Measurements from ENCODE around the gene MDFI.

Gene MDFI

GRCh38 chr6:41667195-41667594, 28.9 kb downstream of the MDFI start:
- no peak for DNase-seq (ENCODE audit: low read depth in 1 of 2, low spot score in 1 of 2)
- no peak overlapping the region for H3K4me3 ChIP-seq (replicated peaks; ENCODE audit: insufficient read depth, low read length)
- H3K27ac ChIP-seq (replicated peaks): no peak overlapping the region
- TF ChIP-seq POLR2AphosphoS5 (IDR thresholded peaks at IDR 0.05; ENCODE audit: low read depth): no peak
- no peak for TF ChIP-seq CTCF (IDR thresholded peaks at IDR 0.05; ENCODE audit: insufficient read depth, low read length)
- no peak for TF ChIP-seq GABPA (IDR thresholded peaks at IDR 0.05; ENCODE audit: low read depth)
- no peak for TF ChIP-seq SPI1 (IDR thresholded peaks at IDR 0.05; ENCODE audit: borderline replicate concordance, low read depth)
- no peak for TF ChIP-seq REST (IDR thresholded peaks at IDR 0.05; ENCODE audit: insufficient replicate concordance, low read depth)
- peaks cover 2% of the 10 kb centered on the region for H3K27me3 ChIP-seq (ENCODE audit: insufficient read depth, poor library complexity, severe bottlenecking)

- Histone ChIP-seq H3K27me3 (ENCODE audit: insufficient read depth, poor library complexity, severe bottlenecking) (peaks cover 2% of the 10 kb centered on the region), H3K27ac (replicated peaks) (no peak overlapping the region), H3K4me3 (replicated peaks; ENCODE audit: insufficient read depth, low read length) (no peak overlapping the region)
- DNase-seq (ENCODE audit: low read depth in 1 of 2, low spot score in 1 of 2): no peak
- TF ChIP-seq POLR2AphosphoS5 (IDR thresholded peaks at IDR 0.05; ENCODE audit: low read depth): no peak
- no peak for TF ChIP-seq GABPA (IDR thresholded peaks at IDR 0.05; ENCODE audit: low read depth)
- no peak for TF ChIP-seq SPI1 (IDR thresholded peaks at IDR 0.05; ENCODE audit: borderline replicate concordance, low read depth)
- TF ChIP-seq CTCF (IDR thresholded peaks at IDR 0.05; ENCODE audit: insufficient read depth, low read length): no peak
- no peak for TF ChIP-seq REST (IDR thresholded peaks at IDR 0.05; ENCODE audit: insufficient replicate concordance, low read depth)
Observed at GRCh38 chr6:41668968-41669367, 30.7 kb downstream of the MDFI start.

- TF ChIP-seq GABPA (IDR thresholded peaks at IDR 0.05; ENCODE audit: low read depth): no peak
- no peak overlapping the region for H3K4me3 ChIP-seq (replicated peaks; ENCODE audit: insufficient read depth, low read length)
- H3K27me3 ChIP-seq (ENCODE audit: insufficient read depth, poor library complexity, severe bottlenecking): no peaks in the 10 kb centered on the region
- H3K27ac ChIP-seq (replicated peaks): no peak overlapping the region
- DNase-seq (ENCODE audit: low read depth in 1 of 2, low spot score in 1 of 2): no peak
Observed at GRCh38 chr6:41670703-41671360, 32.6 kb downstream of the MDFI start.

- no peak for TF ChIP-seq SPI1 (IDR thresholded peaks at IDR 0.05; ENCODE audit: borderline replicate concordance, low read depth)
- TF ChIP-seq POLR2AphosphoS5 (IDR thresholded peaks at IDR 0.05; ENCODE audit: low read depth): no peak
- no peak for TF ChIP-seq CTCF (IDR thresholded peaks at IDR 0.05; ENCODE audit: insufficient read depth, low read length)
- TF ChIP-seq REST (IDR thresholded peaks at IDR 0.05; ENCODE audit: insufficient replicate concordance, low read depth): no peak
- TF ChIP-seq GABPA (IDR thresholded peaks at IDR 0.05; ENCODE audit: low read depth): no peak
- H3K4me3 ChIP-seq (replicated peaks; ENCODE audit: insufficient read depth, low read length): no peak overlapping the region
- H3K27ac ChIP-seq (replicated peaks): no peak overlapping the region
- no peak for DNase-seq (ENCODE audit: low read depth in 1 of 2, low spot score in 1 of 2)
- peaks cover 5% of the 10 kb centered on the region for H3K27me3 ChIP-seq (ENCODE audit: insufficient read depth, poor library complexity, severe bottlenecking)
Observed at GRCh38 chr6:41671376-41671775, 33.1 kb downstream of the MDFI start.

Measured in HL-60 (cell line).